GM18502 (cell line): ENCODE results near the gene CLCN2.

ENCODE experiments used
- ATAC-seq: cut with Tn5 transposase; IDR thresholded peaks from one replicate; pipeline ENCODE4 v1.9.1; 2021; ENCODE audit warnings: mild to moderate bottlenecking; ENCODE audit not compliant: unreplicated experiment, poor library complexity

CLCN2 gene

GRCh38 chr3:184361932-184362667, 695 bp upstream of the CLCN2 start:
- peak; percentile 9 for ATAC-seq

- ATAC-seq, result no peak
These were observed 375 bp downstream of the CLCN2 start for GRCh38 chr3:184360929-184361531.

- no peak for ATAC-seq
These were observed 1.1 kb downstream of the CLCN2 start for GRCh38 chr3:184360070-184360928.

GRCh38 chr3:184359610-184360009, 1.8 kb downstream of the CLCN2 start:
- ATAC-seq, result no peak

GRCh38 chr3:184358921-184359350, 2.5 kb downstream of the CLCN2 start:
- ATAC-seq, result no peak

GRCh38 chr3:184358124-184358767, 3.2 kb downstream of the CLCN2 start:
- no peak for ATAC-seq

GRCh38 chr3:184357248-184358123, 3.9 kb downstream of the CLCN2 start:
- no peak for ATAC-seq

- no peak for ATAC-seq
These were observed 6.0 kb downstream of the CLCN2 start for GRCh38 chr3:184355261-184356040.

GRCh38 chr3:184354754-184355153, 6.7 kb downstream of the CLCN2 start:
- no peak for ATAC-seq

GRCh38 chr3:184354121-184354728, 7.2 kb downstream of the CLCN2 start:
- ATAC-seq, result no peak

GRCh38 chr3:184353546-184353941, 7.9 kb downstream of the CLCN2 start:
- ATAC-seq, result no peak

- ATAC-seq, result no peak
These were observed 8.4 kb downstream of the CLCN2 start for GRCh38 chr3:184352897-184353545.

GRCh38 chr3:184352149-184352785, 9.1 kb downstream of the CLCN2 start:
- ATAC-seq, result no peak

GRCh38 chr3:184351511-184352148, 9.8 kb downstream of the CLCN2 start:
- no peak for ATAC-seq

GRCh38 chr3:184350618-184351017, 10.8 kb downstream of the CLCN2 start:
- no peak for ATAC-seq

GRCh38 chr3:184349563-184350470, 11.6 kb downstream of the CLCN2 start:
- ATAC-seq, result no peak
